HG03457 (cell line): Measurements from ENCODE around the gene CD320.
"Not testable (repeated sequence)": the region's sequence is repeated elsewhere in the genome, so short reads cannot be mapped to it uniquely, and the experiment has no call there.

Source experiments
- ATAC-seq: cut with Tn5 transposase; IDR thresholded peaks from one replicate; pipeline ENCODE4 v1.9.1; 2021; ENCODE audit warnings: moderate number of reproducible peaks; ENCODE audit not compliant: unreplicated experiment

Gene CD320

GRCh38 chr19:8310342-8311055 lies 2.3 kb upstream of the CD320 start:
- no peak for ATAC-seq

- no peak for ATAC-seq
These were observed 733 bp upstream of the CD320 start for GRCh38 chr19:8308891-8309291.

- no peak for ATAC-seq
These were observed 676 bp downstream of the CD320 start for GRCh38 chr19:8307400-8307964.

GRCh38 chr19:8306235-8307054 lies 1.7 kb downstream of the CD320 start:
- no peak for ATAC-seq

GRCh38 chr19:8305798-8306197 lies 2.4 kb downstream of the CD320 start:
- ATAC-seq: no peak

- ATAC-seq: no peak
These were observed 3.1 kb downstream of the CD320 start for GRCh38 chr19:8304841-8305621.

GRCh38 chr19:8302734-8303133 lies 5.4 kb downstream of the CD320 start:
- ATAC-seq: no peak

GRCh38 chr19:8302357-8302691 lies 5.8 kb downstream of the CD320 start:
- ATAC-seq: no peak

- not testable (repeated sequence) for ATAC-seq
These were observed 16.8 kb downstream of the CD320 start for GRCh38 chr19:8291337-8291736.

GRCh38 chr19:8276508-8276907 lies 31.6 kb downstream of the CD320 start:
- ATAC-seq: not testable (repeated sequence)

- ATAC-seq: no peak
These were observed 38.4 kb downstream of the CD320 start for GRCh38 chr19:8269724-8270123.

GRCh38 chr19:8265872-8266271 lies 42.3 kb downstream of the CD320 start:
- no peak for ATAC-seq

GRCh38 chr19:8264248-8264647 lies 43.9 kb downstream of the CD320 start:
- ATAC-seq: not testable (repeated sequence)

- no peak for ATAC-seq
These were observed 45.7 kb downstream of the CD320 start for GRCh38 chr19:8262431-8262830.

GRCh38 chr19:8261881-8262280 lies 46.3 kb downstream of the CD320 start:
- ATAC-seq: no peak

GRCh38 chr19:8261347-8261746 lies 46.8 kb downstream of the CD320 start:
- no peak for ATAC-seq

- ATAC-seq: no peak
These were observed 48.3 kb downstream of the CD320 start for GRCh38 chr19:8259922-8260247.

GRCh38 chr19:8259142-8259921 lies 48.8 kb downstream of the CD320 start:
- ATAC-seq: no peak

- ATAC-seq: no peak
These were observed 51.1 kb downstream of the CD320 start for GRCh38 chr19:8257052-8257443.

- ATAC-seq: no peak
These were observed 51.7 kb downstream of the CD320 start for GRCh38 chr19:8256276-8257051.
